ENCODE results near the gene LARP4B.

LARP4B gene

GRCh38 chr10:931326-932318 is at the start of gene LARP4B:
Gene LARP4B (minus strand): TSS chr10:931705. CDS start chr10:885721, 45,984 bp downstream.
- peak; percentile 94 to 98 (median 96) for DNase-seq

GRCh38 chr10:980468-981093 is 49.1 kb upstream of the LARP4B start:
- DNase-seq = no peak

GRCh38 chr10:978826-979421 is 47.4 kb upstream of the LARP4B start:
- DNase-seq = no peak

- no peak for DNase-seq
Observed at GRCh38 chr10:976316-976715, 44.8 kb upstream of the LARP4B start.

GRCh38 chr10:974785-975074 is 43.2 kb upstream of the LARP4B start:
- no peak for DNase-seq

GRCh38 chr10:974038-974784 is 42.7 kb upstream of the LARP4B start:
- DNase-seq = no peak

GRCh38 chr10:972763-973162 is 41.3 kb upstream of the LARP4B start:
- no peak for DNase-seq

GRCh38 chr10:971613-972012 is 40.1 kb upstream of the LARP4B start:
- no peak for DNase-seq

- DNase-seq = no peak
Observed at GRCh38 chr10:971150-971542, 39.6 kb upstream of the LARP4B start.

- DNase-seq = no peak
Observed at GRCh38 chr10:970311-971149, 39.0 kb upstream of the LARP4B start.

GRCh38 chr10:969473-970150 is 38.1 kb upstream of the LARP4B start:
- DNase-seq = no peak

- no peak for DNase-seq
Observed at GRCh38 chr10:968546-969199, 37.2 kb upstream of the LARP4B start.

- DNase-seq = no peak
Observed at GRCh38 chr10:966466-967235, 35.1 kb upstream of the LARP4B start.

- no peak for DNase-seq
Observed at GRCh38 chr10:964988-965417, 33.5 kb upstream of the LARP4B start.

- DNase-seq = no peak
Observed at GRCh38 chr10:964321-964987, 32.9 kb upstream of the LARP4B start.

GRCh38 chr10:963655-964054 is 32.1 kb upstream of the LARP4B start:
- DNase-seq = no peak

- DNase-seq = no peak
Observed at GRCh38 chr10:963186-963585, 31.7 kb upstream of the LARP4B start.

GRCh38 chr10:962342-962741 is 30.8 kb upstream of the LARP4B start:
- DNase-seq = no peak

- no peak for DNase-seq
Observed at GRCh38 chr10:958856-959255, 27.4 kb upstream of the LARP4B start.

GRCh38 chr10:958106-958505 is 26.6 kb upstream of the LARP4B start:
- no peak for DNase-seq

Data from stimulated activated naive CD4-positive, alpha-beta T cell (primary cell).